ENCODE data around the gene PFDN1.
A peak's percentile ranks its signal among the peaks of the same experiment; 100 is the strongest.

- TF ChIP-seq CTCF (IDR thresholded peaks at IDR 0.05) (no peak), POLR2AphosphoS5 (IDR thresholded peaks at IDR 0.05) (peak in 2 of 3 donors; percentile 73 to 87), POLR2A (IDR thresholded peaks at IDR 0.05) (no peak), EP300 (IDR thresholded peaks at IDR 0.05) (no peak)
Observed at GRCh38 chr5:140219068-140219991, 83.6 kb downstream of the PFDN1 start.
